Amniotic epithelial cell (primary cell): Measurements from ENCODE around the gene COL26A1.
"Not testable (repeated sequence)": the region's sequence is repeated elsewhere in the genome, so short reads cannot be mapped to it uniquely, and the experiment has no call there.

ENCODE experiments used
- DNase-seq: peaks from one replicate; pipeline ENCODE4 v3.0.0-alpha.2; 2010; ENCODE audit warnings: low read depth

COL26A1 gene

DNA sequence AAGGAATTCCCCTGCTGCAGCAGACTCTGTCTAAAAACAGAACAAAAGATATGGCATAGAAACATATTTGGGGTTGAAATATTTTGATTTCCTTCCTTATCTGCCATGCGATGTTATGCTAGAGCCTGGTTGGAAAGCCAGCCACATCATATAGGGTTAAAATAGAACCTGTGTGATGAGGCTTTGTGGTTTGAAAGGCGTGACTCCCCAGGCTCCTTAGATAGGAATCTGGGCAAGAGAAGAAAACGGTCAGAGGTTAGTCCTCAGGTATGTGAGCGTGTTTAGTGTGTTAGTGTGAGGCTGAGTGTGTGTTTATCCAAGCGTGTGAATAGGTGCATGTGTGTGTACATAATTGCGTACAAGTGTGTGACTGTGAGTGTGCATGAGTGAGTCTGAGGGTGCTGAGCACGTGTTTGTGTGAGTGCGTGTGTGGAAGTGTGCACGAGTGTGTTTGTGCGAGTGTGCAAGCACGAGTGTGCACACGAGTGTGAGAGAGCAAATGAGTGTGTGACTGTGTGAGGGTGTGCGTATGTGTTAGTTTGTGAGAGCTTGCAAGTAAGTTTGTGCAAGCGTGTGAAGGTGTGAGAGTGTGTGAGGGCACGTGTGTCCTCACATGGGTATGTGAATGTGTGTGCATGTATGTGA is 79.9 kb downstream of the COL26A1 start:
- peak; percentile 13 for DNase-seq

DNA sequence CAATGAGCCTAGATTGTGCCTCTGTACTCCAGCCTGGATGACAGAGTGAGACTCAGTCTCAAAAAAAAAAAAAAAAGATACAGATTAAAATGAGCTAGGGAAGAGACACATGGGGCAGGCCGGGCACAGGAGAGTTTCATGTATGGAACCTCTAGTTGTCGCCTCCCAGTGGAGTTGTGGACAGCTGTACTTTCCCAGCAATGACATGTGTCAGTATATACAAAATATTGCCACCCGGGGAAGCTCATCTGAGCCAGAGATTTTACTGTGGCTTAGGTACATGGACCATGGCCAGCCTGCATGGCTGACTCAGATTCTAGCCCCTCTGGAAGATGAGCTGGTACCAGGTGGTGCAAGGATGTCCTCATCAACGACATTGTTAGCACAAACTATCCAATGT is 87.4 kb downstream of the COL26A1 start:
- no peak for DNase-seq

DNA sequence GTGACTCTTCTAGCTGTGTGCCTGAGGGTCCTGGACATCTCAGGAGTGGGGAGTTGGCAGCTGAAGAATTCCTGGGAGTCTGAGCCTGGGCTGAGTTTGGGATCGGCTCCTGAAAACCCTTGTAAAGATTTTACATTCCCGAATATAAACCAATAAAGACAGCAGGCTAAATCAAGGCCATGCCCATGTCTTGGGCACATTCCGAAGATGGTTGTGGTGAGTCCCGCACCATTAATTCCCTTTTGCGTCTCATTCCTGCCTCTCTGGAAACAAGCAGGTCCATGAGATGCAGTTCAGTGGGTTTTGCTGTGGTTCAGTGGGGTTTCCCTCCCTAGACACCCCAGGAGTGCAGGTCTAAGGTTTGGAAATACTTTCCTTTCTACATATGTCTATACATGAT is 90.9 kb downstream of the COL26A1 start:
- peak; percentile 6 for DNase-seq

DNA sequence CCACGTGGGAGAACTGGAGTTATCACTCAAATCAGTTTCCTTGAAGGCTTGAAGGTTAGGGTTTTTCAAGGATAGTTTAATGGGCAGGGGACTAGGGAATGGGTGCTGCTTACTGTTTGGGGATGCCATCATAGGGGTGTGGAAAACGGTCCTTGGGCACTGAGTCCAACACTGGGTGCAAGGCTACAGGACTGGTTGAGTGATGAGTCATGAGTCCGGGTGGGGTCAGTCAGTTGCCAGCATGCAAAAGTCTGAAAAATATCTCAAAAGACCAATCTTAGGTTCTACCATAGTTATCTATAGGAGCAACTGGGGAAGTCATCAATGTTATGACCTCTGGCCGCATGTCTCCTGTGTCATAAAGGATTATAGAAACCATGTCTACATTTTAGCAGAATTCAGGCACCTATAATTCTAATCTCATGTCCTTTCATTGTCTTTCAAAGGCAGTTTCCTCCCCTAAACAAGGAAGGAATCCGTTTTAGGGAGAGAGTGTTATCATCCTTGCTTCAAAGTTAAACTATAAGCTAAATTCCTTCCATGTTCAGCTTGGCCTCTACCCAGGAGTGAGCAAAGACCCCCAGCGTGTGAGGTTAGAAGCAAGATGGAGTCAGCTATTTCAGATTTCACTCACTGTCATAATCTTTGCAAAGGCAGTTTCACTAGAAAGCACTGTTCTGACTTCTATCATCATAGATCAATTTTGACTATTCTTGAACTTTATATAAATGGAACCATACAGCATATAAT is 94.5 kb downstream of the COL26A1 start:
- DNase-seq, result no peak

DNA sequence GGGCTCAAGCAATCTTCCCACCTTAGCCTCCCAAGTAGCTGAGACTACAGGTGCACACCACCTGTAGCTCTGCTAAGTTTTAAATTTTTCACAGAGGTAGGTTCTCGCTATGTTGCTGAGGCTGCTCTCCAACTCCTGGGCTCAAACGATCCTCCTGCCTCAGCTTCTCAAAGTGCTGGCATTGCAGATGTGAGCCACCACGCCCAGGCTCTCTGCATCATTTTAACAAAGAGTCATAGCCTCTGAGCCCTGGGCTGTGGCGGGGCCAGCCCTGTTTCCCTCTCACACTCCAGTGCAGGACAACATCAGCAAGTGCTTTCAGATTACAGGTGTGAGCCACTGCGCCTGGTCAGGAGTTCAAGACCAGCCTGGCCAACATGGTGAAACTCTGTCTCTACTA is 102.5 kb downstream of the COL26A1 start:
- DNase-seq, result no peak

DNA sequence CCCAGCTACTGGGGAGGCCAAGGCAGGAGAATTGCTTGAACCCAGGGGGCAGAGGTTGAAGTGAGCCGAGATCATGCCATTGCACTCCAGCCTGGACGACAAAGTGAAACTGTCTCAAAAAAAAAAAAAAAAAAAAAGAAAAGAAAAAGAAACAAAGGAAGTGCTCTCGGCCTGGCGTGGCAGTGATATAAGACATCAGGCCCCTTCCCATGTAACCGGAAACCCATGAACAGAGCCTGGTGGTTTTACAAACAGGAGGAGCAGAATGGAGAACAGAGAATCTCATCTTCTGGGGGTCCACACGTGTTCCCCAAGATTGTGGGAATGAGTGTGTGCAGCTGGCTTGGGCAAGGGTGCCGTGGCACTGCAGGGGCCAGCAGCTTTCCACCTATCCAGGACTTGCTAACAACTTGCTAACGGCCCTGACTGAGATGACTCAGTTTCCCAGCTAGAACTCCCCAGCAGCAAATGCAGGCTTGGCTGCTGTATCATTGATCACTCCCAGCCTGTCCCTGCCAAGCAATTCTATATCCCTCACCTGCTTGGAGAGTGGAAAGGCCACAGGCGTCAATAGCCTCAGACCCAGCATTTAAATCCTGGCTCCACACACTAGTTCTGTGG is 103.0 kb downstream of the COL26A1 start:
- no peak for DNase-seq

DNA sequence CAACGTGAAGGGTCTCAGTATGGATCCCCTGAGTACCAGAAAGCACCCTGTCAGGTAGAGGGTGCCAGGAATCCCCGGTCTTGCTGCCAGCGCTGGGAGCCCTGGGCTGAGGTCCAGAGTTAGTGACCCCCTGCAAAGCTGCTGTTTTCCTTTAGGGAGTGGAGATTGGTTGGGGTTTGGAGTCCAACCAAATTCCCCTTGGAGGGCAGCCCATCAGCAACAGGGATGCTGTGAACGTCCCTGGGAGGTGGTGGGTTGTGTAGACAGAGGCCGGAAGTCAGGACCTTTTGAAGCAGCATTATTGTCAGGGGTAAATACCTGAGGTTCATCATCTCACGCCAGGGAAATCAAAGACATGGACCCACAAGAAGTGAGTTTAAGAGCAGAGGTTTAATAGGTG is 104.2 kb downstream of the COL26A1 start:
- no peak for DNase-seq

DNA sequence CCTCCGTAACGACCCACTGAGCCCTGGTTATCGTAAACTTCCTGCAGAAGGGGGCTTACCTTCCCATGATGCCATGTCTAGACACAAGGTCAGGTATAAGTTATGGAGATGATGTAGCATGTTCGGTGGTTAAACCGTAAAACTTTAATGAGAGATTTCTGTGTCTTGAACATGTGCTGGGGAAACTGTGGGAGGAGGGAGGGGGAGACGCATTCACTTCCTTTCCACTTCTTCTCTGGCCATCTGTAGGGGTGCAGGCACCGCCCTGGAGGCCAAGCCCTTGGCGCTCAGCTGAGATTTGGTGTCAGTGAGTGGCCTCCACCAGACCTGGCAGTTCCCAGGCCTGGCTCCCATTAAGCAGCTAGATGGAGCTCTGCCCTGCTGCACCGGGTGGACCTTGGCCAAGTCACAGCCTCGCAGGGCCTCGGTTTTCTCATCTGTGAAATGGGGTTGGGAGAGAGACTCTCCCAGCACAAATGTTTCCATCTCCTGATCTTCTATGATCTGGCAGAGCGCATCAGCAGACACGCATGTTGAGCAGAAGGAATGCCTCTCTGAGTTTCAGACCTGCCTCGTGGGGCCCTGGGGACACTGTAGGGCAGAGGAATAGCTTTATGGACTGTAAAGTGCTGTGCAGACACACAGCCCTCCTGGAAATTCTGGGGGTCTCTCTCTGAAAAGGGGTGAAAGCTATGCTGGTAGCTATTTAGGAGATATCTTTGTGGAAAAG is 106.0 kb downstream of the COL26A1 start:
- DNase-seq, result no peak

DNA sequence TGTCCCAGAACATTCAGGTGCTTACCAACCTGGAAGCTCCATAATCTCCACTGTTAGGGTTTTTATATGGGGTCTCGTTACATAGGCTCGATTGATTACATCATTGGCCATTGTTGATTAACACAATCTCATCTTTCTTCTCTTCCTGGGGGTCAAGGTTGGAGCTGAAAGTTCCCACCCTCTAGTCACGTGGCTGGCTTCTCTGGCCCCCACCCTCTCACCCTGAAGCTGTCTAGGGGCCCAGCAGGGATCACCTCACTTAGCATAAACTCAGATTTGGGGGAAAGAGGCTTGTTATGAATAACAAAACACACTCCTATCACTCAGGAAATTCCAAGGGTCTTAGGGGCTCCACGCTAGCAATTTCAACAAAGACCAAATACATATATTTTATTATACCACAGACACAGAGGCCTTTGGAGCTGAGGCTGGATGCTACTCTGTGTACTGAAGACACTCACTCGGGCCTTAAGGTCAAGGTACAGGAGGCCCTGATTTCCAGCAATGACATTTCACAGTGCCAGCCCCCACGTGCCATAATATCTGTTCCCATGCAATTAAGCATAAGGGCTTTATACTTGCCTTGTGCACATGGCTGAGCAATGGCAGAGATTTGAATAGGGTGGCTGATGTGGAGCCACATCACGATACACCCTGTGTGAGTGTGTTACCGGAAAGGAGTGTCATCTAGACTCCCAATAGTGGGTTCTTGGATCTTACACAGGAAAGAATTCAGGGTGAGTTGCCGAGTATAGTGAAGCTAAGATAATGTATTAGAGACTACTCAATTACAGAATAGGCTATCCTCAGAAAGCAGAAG is 108.2 kb downstream of the COL26A1 start:
- no peak for DNase-seq

DNA sequence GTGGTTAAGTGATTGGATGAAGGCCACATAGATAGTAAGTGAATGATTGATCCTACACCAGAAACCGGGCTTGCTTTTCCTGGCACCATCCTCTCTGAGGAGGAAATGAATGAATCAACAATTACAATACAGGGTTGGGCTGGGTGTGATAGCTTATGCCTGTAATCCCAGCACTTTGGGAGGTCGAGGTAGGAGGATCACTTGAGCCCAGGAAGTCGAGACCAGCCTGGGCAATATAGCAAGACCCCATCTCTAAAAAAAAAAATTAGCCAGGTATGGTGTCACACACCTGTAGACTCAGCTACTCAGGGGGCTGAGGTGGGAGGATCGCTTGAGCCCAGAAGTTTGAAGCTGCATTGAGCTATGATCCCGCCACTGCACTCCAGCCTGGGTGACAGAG is 111.5 kb downstream of the COL26A1 start:
- no peak for DNase-seq

DNA sequence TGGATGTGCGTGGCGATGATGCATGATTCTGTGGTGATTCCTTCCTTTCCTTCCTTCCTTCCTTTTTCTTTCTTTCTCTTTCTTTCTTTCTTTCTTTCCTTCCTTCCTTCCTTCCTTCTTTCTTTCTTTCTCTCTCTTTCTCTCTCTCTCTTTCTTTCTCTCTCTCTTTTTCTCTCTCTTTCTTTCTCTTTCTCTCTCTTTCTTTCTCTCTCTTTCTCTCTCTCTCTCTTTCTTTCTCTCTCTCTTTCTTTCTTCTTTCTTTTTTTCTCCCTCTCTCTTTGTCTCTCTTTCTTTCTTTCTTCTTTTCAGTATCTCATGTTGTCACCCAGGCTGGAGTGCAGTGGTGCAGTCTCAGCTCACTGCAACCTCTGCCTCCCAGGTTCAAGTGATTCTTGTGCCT is 113.0 kb downstream of the COL26A1 start:
- not testable (repeated sequence) for DNase-seq

DNA sequence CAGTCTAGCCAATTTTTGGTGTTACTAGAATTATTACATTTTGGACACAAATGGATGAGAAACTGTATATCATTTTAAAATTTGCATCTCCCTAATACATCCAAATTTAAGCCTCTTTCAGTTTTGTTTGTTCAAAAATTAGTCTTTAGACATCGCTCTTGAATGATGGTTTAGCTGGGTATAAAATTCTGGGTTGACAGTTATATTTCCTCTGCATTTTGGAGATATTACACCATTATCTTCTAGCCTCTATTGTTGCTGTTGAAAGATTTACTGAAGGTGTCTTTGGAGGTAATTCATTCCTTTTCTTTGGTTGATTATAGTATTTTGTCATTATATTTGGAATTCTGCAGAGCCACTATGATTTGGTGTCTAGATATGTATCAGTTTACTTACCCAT is 116.5 kb downstream of the COL26A1 start:
- DNase-seq, result no peak

DNA sequence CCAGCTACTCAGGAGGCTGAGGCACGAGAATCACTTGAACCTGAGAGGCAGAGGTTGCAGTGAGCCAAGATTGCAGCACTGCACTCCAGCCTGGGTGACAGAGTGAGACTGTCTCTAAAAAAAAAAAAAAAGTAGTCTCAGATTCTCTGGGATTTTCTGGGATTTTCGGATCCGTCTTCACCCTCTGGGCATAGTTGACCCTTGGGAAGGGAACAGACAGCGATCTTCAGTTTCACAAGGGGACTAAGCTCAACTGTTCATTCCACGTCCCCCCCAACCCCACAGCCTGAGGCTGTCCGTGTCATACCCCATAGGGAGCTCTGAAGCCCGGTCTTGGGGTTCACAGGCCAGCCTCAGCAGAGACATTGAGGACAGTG is 123.4 kb downstream of the COL26A1 start:
- DNase-seq, result not testable (repeated sequence)

DNA sequence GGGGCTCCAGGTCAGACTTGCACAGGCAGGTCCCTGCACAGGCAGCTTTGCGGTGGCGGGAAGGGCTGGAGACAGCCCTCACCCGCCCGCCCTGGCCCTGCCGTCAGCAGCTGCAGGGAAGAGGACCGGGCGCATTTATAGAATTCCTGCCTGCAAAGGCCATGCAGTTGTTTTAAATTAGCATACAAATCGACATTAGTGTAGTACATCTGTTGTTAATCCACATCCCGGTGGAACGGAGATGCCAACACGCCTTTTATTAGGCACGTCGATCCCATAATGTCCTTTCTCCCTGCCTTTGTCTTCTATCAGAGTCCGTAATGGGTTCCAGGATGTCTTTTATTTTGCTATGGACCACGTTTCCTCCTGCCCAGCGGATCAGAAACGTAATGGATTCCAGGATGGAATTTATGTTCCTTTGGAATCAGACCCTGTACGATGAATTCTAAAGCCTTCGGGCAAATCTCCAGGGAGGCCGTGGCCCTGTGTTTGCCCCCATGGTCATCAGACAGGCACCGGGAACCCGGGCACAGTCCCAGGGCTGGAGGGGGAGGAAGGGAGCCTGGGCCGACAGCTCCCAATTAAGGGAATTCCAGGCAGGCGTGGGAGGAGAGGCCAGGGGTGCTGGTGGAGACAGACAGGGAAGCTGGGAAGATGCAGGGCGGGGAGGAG is 123.9 kb downstream of the COL26A1 start:
- peak; percentile 6 for DNase-seq

DNA sequence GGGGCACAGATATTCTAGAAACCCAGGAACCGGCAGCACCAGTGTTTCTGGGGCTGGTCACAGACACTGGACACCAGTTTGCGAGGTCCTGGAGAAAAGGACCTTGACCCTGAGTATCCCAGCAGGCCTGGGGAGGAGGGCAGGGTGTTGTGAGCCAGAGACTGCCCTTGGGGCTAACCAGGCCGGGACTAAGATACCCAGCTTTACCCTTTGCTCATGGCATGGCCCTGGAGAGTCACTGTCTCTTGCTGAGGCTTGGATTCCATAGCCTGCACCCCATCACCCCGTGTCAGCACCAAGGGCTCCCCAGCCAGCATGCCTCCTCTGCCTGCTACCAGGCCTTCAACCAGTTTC is 124.4 kb downstream of the COL26A1 start:
- DNase-seq, result no peak

DNA sequence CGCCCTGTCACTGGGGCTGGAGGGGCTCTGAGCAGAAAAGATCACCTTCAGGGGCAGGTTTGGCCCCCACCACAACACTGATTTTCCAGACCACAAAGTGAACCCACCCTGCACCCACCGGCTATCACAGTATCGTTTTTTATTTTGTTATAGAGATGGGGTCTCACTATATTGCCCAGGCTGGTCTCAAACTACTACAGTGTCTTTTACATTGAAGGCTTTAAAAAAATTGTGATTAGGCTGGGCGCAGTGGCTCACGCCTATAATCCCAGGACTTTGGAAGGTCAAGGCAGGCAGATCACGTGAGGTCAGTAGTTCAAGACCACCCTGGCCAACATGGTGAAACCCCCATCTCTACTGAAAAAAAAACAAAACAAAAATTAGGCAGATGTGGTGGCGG is 125.1 kb downstream of the COL26A1 start:
- no peak for DNase-seq

DNA sequence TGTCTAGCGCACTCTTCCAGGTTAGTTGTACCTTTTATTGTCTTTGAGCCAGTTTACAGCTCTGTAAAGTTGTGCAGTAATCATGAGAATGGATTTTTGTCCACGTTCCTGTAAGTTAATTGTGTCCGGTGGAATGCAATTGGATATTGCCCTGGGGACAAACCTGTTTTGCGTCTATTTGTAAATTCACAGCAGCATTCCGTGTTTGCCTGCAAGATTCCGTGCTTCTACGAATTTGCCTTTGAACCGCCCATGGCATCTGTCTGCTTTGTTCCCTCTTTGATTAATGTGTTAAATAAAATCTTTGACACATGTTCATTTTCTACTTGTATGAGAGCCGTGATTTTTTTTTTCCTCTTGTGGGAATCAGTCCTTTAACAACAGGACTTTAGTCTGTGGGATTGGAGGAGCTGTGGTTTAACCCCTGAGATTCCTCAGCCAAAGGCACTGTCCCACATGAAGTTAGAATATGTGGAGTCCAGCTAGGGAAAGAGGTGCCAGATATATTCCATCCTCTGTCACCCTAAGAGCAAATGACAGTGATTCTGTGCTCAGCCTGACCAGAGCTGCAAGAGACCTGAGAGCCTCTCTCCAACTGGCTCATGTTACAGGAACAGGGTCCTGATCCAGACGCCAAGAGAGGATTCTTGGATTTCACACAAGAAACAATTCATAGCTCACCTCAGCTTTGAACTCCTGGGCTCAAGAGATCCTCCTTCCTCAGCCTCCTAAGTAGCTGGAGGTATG is 126.3 kb downstream of the COL26A1 start:
- DNase-seq, result no peak

DNA sequence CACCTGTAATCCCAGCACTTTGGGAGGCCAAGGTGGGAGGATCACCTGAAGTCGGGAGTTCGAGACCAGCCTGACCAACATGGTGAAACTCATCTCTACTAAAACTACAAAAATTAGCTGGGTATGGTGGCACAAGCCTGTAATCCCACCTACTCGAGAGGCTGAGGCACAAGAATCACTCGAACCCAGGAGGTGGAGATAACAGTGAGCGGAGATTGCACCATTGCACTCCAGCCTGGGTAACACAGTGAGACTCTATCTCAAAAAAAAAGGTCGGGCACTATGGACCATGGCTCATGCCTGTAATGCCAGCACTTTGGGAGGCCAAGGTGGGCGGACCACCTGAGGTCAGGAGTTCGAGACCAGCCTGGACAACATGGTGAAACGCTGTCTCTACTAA is 127.8 kb downstream of the COL26A1 start:
- DNase-seq, result not testable (repeated sequence)

DNA sequence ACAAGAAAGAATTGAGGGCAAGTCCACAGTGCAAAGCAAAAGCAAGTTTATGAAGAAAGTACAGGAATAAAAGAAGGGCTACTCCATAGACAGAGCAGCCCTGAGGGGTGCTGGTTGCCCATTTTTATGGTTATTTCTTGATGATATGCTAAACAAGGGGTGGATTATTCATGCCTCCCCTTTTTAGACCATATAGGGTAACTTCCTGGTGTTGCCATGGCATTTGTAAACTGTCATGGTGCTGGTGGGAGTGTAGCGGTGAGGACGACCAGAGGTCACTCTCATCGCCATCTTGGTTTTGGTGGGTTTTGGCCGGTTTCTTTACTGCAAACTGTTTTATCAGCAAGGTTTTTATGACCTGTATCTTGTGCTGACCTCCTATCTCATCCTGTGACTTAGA is 128.8 kb downstream of the COL26A1 start:
- DNase-seq, result not testable (repeated sequence)

DNA sequence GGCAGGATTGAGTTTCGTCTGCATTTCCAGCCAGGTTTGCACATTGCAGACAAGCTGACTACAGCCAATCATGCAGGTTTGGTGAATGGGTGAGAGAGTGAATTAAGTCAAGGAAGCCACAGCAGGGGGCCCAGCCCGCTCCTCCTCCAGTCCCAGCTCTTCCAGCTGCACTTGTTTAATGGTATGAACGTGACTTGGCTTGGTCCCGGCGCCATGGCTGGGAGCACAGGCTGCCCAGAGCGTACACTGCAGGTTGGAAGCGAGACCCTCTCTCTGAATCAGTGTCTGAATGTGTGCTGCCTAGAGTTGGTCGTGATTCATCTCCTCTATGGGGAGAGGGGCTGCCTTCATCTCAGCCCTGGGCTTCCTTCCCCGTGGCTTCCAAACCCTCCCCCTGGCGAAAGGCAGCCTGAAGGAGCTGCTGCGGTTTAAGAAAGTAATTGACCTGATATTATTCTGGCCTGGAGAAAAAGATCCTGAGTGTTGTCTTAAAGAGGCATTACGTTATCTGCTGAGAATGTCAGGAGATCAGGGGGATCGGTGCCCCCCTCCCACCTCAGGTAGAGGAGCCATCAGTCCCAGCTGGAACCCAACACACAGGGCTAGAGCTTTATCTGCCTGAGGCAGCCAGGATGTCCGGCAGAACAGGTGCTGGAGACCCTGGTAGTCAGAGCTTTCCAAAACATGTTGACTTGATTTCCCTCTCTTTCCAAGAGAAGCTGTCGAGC is 132.1 kb downstream of the COL26A1 start:
- DNase-seq, result no peak
